Central memory CD4-positive, alpha-beta T cell (primary cell): ENCODE results near the gene SCRN1.

ENCODE experiments used
- DNase-seq: peaks from one replicate; pipeline ENCODE4 v3.0.0; 2022
- total RNA-seq, 3 experiments: gene quantifications; one replicate each; lab custom pipeline; 2026; lab: John Stamatoyannopoulos, UW

Gene SCRN1, protein sequence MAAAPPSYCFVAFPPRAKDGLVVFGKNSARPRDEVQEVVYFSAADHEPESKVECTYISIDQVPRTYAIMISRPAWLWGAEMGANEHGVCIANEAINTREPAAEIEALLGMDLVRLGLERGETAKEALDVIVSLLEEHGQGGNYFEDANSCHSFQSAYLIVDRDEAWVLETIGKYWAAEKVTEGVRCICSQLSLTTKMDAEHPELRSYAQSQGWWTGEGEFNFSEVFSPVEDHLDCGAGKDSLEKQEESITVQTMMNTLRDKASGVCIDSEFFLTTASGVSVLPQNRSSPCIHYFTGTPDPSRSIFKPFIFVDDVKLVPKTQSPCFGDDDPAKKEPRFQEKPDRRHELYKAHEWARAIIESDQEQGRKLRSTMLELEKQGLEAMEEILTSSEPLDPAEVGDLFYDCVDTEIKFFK
- total RNA-seq = 0.96 to 4.7 (median 0.99) reads per million in 3 experiments

DNA sequence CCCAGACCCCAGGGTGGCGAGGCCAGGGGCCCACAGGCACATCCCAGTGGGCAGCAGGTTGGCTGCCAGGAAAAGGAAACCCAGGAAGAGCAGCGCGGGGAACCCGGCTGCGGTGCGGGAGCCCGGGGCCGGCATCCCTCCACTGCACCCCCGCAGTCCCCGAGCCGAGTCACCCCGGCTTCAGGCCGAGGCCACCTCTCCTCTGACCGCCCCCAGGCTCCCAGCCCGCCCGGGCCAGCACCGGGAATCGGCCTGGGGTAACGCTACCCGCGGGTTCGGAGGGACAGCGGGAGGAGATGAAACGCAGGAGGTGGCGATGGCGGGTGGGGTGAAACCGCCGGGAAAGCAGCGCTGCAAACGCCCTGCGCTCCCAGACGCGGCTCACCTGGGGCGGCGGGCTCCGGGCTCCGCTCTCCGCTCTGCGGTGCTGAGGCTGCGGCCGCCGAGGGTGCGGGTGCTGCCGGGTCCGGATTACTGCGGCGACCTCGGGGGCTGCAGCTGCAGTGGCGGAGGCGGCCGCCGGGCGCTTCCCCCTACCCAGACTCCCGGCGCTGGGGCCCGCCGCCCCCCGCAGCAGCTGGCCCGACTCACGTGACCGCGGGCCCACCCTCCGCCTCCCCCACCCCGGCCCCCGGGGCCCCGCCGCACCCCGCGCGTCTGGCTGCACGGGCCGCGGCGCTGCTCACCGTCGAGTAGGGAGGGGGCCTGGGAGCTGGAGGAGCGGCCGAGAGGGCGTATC is at the start of gene SCRN1:
SCRN1 (minus strand) TSS at position 545 of the 739 bp plus-strand sequence. CDS start 20,734 bp downstream, outside the sequence.
- DNase-seq = no peak

DNA sequence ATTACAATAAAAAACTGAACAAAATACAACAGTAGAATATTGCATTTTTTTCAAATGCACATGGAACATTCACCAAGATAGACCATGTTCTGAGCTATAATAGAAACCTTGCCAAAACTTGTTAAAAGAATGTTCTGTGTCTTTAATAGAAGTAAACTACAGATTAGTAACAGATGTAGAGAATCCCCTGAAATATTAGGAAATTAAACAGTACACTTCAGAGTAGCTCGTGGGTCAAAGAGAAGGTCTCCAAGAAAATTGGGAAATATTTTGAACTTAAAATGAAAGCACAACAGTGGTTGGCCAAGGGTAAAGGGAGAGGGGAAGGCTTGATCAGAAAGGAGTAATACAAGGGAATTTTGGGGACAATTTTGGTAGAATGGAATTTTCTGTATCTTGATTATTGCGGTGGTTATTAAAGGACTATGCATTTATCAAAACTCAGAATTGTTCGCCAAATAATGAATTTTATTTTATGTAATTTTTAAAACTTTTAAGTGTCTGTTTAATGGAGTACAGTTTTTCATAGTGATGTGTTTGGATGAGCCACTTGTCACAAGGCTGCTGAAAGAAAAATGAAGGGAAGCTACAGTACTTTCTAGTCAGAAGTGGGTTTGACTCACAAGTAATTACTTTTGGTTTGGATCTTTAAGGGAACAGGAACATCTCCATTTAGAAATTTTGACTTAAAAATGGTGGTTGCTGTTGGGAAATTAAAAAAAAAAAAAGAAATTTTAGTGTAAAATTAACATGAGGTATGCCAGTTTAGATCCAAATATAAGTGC is 48.8 kb upstream of the SCRN1 start:
- no peak for DNase-seq

GRCh38 chr7:30036220-30036619 is 46.6 kb upstream of the SCRN1 start:
- DNase-seq = no peak

DNA sequence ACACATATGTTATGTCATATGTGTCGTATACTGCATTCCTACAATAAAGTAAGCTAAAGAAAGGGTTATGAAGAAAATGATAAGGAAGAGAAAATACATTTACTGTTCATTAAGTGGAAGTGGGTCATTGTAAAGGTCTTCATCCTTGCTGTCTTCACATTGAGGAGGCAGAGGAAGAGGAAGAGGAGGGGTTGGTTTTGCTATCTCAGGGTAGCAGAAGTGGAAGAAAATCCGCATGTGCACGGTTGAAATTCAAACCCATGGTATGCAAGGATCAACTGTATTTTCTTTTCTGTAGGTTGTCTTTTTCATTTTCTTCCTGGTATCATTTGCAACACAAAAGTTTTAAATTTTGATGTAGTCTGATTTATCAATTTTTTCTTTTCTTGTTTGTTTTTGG is 44.9 kb upstream of the SCRN1 start:
- DNase-seq = no peak

GRCh38 chr7:30032310-30033125 is 42.9 kb upstream of the SCRN1 start:
- no peak for DNase-seq

- DNase-seq = no peak
Measured at GRCh38 chr7:30029696-30030095, 40.1 kb upstream of the SCRN1 start.

GRCh38 chr7:30028749-30029635 is 39.4 kb upstream of the SCRN1 start:
- peak; percentile 22 for DNase-seq

- DNase-seq = peak; percentile 84
Measured at GRCh38 chr7:30028216-30028748, 38.7 kb upstream of the SCRN1 start, which contains the start of gene PLEKHA8. TSS of gene PLEKHA8 (plus strand) at chr7:30028412. CDS start at chr7:30028763, 351 bp downstream.

DNA sequence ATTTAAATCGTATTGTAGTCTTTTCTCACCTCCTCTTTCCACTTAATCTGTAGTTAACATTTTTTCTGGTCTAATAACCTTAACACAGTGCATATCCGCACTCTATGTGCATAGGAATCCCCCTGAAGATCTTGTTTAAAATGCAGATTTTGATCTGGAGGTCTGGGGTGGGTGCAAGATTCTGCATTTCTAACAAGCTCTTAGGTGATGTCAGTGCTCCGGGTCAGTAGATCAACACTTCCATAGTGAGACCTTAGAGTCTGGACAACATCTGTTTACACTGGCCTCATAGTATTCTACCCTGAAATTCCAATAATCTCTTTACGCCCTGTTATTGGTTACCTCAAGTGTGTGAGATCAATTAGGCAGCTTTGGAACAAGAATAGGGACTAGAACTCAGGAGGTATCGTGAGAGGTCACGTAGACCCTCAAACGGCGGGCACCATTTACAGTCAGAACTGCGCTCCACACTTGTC is 38.2 kb upstream of the SCRN1 start:
- DNase-seq = no peak

- DNase-seq = peak; percentile 60
Measured at GRCh38 chr7:30027065-30027456, 37.5 kb upstream of the SCRN1 start.

- DNase-seq = peak; percentile 89
Measured at GRCh38 chr7:30026229-30027064, 36.8 kb upstream of the SCRN1 start, which contains the start of gene FKBP14. TSS of gene FKBP14 (minus strand) at chr7:30026702. CDS start at chr7:30026508, 194 bp downstream.

GRCh38 chr7:30023524-30023923 is 33.9 kb upstream of the SCRN1 start:
- no peak for DNase-seq

- no peak for DNase-seq
Measured at GRCh38 chr7:30022991-30023390, 33.4 kb upstream of the SCRN1 start.

DNA sequence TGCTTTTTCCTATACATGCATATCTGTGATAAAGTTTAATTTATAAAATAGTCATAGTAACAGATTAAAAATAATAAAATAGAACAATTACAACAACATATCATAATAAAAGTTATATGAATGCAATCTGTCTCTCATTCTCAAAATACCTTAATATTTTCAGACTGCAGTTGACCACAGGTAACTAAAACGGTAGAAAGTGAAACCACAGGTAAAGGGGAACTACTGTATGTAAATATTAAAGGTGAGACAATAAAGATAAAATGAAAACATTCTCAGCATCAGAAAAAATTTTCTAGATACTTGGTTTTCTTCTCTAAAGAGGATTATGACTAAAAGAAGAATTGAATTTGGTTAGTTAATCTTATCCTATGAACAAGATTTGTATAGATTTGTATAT is 30.9 kb upstream of the SCRN1 start:
- DNase-seq = no peak

DNA sequence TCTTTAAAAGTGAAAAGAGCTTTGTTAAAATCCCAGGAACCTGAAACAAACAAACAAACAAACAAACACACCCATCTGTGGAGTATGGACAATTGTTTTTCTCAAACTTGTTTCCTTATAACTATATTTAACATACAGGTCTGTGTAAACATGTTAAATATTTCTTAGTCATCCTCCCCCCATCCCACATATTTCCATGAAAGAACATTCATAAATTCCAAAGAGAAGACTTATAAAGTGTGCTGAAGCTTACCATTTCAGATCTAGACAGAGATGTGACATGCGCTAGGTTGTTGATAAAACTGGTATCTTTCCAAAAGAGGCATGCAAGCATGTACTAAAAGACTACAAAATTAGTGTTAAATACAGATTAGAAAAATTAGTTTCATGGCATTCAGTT is 30.4 kb upstream of the SCRN1 start:
- no peak for DNase-seq

DNA sequence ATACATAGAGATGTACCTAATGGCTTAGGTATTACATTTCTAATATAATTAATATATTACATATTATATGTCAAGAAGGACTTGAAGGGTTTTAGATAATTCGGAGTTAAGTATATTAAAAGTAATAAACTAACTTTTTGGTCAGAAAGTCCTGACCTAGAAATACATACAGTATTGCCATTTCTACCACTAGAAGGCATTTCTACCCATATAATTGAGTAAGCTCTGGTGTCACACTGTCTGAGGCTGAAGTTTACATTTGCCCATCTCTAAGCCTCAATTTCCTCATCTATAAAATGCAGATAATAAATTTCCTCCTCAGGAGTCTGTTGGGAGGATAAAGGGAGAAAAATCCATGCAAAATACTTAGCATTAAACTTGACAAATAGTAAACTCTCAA is 29.8 kb upstream of the SCRN1 start:
- DNase-seq = no peak

- no peak for DNase-seq
Measured at GRCh38 chr7:30018451-30018850, 28.9 kb upstream of the SCRN1 start.

GRCh38 chr7:30012757-30013156 is 23.2 kb upstream of the SCRN1 start:
- no peak for DNase-seq

- no peak for DNase-seq
Measured at GRCh38 chr7:30010021-30010420, 20.4 kb upstream of the SCRN1 start.

- no peak for DNase-seq
Measured at GRCh38 chr7:30005464-30005863, 15.9 kb upstream of the SCRN1 start.
